ENCODE measurements around the gene SCAPER.

Gene SCAPER

DNA sequence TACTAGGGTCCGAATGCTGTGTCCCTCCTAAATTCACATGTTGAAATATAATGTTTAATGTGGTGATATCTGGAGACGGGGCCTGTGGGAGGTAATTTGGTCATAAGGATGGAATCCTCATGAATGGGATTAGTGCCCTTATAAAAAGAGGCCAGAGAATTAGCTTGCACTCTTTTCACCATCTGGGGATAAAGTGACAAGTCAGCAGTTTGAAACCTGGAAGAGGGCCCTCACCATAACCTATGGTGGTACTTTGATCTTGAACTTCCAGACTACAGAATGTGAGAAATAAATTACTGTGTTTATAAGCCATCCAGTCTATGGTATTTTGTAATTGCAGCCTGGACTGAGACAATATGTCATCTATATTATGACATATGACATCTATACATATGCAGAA, 436.4 kb downstream of the SCAPER start:
- TF ChIP-seq, protein P1, sequence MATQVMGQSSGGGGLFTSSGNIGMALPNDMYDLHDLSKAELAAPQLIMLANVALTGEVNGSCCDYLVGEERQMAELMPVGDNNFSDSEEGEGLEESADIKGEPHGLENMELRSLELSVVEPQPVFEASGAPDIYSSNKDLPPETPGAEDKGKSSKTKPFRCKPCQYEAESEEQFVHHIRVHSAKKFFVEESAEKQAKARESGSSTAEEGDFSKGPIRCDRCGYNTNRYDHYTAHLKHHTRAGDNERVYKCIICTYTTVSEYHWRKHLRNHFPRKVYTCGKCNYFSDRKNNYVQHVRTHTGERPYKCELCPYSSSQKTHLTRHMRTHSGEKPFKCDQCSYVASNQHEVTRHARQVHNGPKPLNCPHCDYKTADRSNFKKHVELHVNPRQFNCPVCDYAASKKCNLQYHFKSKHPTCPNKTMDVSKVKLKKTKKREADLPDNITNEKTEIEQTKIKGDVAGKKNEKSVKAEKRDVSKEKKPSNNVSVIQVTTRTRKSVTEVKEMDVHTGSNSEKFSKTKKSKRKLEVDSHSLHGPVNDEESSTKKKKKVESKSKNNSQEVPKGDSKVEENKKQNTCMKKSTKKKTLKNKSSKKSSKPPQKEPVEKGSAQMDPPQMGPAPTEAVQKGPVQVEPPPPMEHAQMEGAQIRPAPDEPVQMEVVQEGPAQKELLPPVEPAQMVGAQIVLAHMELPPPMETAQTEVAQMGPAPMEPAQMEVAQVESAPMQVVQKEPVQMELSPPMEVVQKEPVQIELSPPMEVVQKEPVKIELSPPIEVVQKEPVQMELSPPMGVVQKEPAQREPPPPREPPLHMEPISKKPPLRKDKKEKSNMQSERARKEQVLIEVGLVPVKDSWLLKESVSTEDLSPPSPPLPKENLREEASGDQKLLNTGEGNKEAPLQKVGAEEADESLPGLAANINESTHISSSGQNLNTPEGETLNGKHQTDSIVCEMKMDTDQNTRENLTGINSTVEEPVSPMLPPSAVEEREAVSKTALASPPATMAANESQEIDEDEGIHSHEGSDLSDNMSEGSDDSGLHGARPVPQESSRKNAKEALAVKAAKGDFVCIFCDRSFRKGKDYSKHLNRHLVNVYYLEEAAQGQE (IDR thresholded peaks at IDR 0.05; ENCODE audit: insufficient replicate concordance, low read depth), result no peak
- TF ChIP-seq GABPA (IDR thresholded peaks at IDR 0.05; ENCODE audit: low read depth) (no peak), POLR2AphosphoS5 (IDR thresholded peaks at IDR 0.05; ENCODE audit: low read depth) (no peak), SPI1 (IDR thresholded peaks at IDR 0.05; ENCODE audit: borderline replicate concordance, low read depth) (no peak)
- TF ChIP-seq, protein P2, sequence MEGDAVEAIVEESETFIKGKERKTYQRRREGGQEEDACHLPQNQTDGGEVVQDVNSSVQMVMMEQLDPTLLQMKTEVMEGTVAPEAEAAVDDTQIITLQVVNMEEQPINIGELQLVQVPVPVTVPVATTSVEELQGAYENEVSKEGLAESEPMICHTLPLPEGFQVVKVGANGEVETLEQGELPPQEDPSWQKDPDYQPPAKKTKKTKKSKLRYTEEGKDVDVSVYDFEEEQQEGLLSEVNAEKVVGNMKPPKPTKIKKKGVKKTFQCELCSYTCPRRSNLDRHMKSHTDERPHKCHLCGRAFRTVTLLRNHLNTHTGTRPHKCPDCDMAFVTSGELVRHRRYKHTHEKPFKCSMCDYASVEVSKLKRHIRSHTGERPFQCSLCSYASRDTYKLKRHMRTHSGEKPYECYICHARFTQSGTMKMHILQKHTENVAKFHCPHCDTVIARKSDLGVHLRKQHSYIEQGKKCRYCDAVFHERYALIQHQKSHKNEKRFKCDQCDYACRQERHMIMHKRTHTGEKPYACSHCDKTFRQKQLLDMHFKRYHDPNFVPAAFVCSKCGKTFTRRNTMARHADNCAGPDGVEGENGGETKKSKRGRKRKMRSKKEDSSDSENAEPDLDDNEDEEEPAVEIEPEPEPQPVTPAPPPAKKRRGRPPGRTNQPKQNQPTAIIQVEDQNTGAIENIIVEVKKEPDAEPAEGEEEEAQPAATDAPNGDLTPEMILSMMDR (IDR thresholded peaks at IDR 0.05; ENCODE audit: insufficient read depth, low read length), result no peak
- H3K4me3 ChIP-seq (replicated peaks; ENCODE audit: insufficient read depth, low read length), result no peak overlapping the region
- H3K27ac ChIP-seq (replicated peaks), result no peak overlapping the region
- DNase-seq (ENCODE audit: low read depth in 1 of 2, low spot score in 1 of 2), result no peak
- no peaks in the 10 kb centered on the region for H3K27me3 ChIP-seq (ENCODE audit: insufficient read depth, poor library complexity, severe bottlenecking)

DNA sequence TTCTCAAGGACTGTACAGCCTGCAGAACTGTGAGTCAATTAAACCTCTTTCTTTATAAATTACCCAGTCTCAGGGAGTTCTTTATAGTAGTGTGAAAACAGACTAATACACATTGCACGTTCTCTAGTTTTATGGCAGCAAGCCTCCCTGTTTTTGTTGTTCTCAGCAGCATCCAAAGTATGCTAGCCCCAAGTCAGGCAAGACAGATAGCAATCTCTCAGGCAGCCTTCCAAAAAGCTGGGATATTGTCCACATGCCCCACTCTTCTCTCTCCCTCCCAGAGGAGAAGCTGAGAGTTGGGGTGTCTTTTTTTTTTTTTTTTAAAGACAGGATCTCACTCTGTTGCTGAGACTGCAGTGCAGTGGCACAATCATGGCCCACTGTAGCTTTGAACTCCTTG, 438.0 kb downstream of the SCAPER start:
- H3K27me3 ChIP-seq (ENCODE audit: insufficient read depth, poor library complexity, severe bottlenecking), result no peaks in the 10 kb centered on the region
- H3K4me3 ChIP-seq (replicated peaks; ENCODE audit: insufficient read depth, low read length), result no peak overlapping the region
- DNase-seq (ENCODE audit: low read depth in 1 of 2, low spot score in 1 of 2), result no peak
- H3K27ac ChIP-seq (replicated peaks), result no peak overlapping the region
- TF ChIP-seq, protein P2 (IDR thresholded peaks at IDR 0.05; ENCODE audit: insufficient read depth, low read length), result no peak
- no peak for TF ChIP-seq GABPA (IDR thresholded peaks at IDR 0.05; ENCODE audit: low read depth)
- TF ChIP-seq, protein P1 (IDR thresholded peaks at IDR 0.05; ENCODE audit: insufficient replicate concordance, low read depth), result no peak
- TF ChIP-seq SPI1 (IDR thresholded peaks at IDR 0.05; ENCODE audit: borderline replicate concordance, low read depth), result no peak
- no peak for TF ChIP-seq POLR2AphosphoS5 (IDR thresholded peaks at IDR 0.05; ENCODE audit: low read depth)

DNA sequence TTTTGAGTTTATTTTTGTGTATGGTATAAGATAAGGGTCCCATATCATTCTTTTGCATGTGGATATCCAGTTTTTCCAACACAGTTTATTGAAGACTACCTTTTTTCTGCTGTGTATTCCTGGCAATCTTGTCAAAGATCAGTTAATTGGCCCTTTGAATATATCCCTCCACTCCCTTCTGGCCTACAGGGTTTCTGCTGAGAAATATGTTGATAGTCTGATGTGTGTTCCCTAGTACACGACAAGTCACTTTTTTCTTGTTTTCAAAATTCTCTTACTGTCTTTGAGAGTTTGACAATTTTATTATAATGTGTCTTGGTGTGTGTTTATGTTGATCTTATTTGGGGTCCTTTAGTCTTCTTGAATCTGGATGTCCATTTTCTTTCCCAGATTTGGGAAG, 439.4 kb downstream of the SCAPER start:
- no peak overlapping the region for H3K27ac ChIP-seq (replicated peaks)
- no peak for DNase-seq (ENCODE audit: low read depth in 1 of 2, low spot score in 1 of 2)
- no peak overlapping the region for H3K4me3 ChIP-seq (replicated peaks; ENCODE audit: insufficient read depth, low read length)
- no peak for TF ChIP-seq GABPA (IDR thresholded peaks at IDR 0.05; ENCODE audit: low read depth)
- TF ChIP-seq POLR2AphosphoS5 (IDR thresholded peaks at IDR 0.05; ENCODE audit: low read depth), result no peak
- TF ChIP-seq, protein P2 (IDR thresholded peaks at IDR 0.05; ENCODE audit: insufficient read depth, low read length), result no peak
- TF ChIP-seq SPI1 (IDR thresholded peaks at IDR 0.05; ENCODE audit: borderline replicate concordance, low read depth), result no peak
- TF ChIP-seq, protein P1 (IDR thresholded peaks at IDR 0.05; ENCODE audit: insufficient replicate concordance, low read depth), result no peak
- H3K27me3 ChIP-seq (ENCODE audit: insufficient read depth, poor library complexity, severe bottlenecking), result no peaks in the 10 kb centered on the region

All from HL-60 (cell line).